GM19351 (cell line): ENCODE results near the gene APLN.

ENCODE experiments used
- ATAC-seq: cut with Tn5 transposase; IDR thresholded peaks from one replicate; pipeline ENCODE4 v1.9.1; 2021; ENCODE audit warnings: mild to moderate bottlenecking, moderate library complexity; ENCODE audit not compliant: unreplicated experiment

APLN gene

GRCh38 chrX:129654652-129655546, at the start of gene APLN:
APLN (minus strand) TSS chrX:129654956; CDS start chrX:129654630, 326 bp downstream.
- peak; percentile 41 for ATAC-seq

GRCh38 chrX:129704491-129704890, 49.7 kb upstream of the APLN start:
- ATAC-seq: no peak

GRCh38 chrX:129701624-129702069, 46.9 kb upstream of the APLN start:
- no peak for ATAC-seq

- ATAC-seq: no peak
Observed at GRCh38 chrX:129700536-129700935, 45.8 kb upstream of the APLN start.

GRCh38 chrX:129698150-129698549, 43.4 kb upstream of the APLN start:
- ATAC-seq: no peak

- no peak for ATAC-seq
Observed at GRCh38 chrX:129697204-129697829, 42.6 kb upstream of the APLN start.

GRCh38 chrX:129696463-129697155, 41.9 kb upstream of the APLN start:
- no peak for ATAC-seq

GRCh38 chrX:129695937-129696336, 41.2 kb upstream of the APLN start:
- ATAC-seq: no peak

GRCh38 chrX:129695535-129695934, 40.8 kb upstream of the APLN start:
- ATAC-seq: no peak

- ATAC-seq: no peak
Observed at GRCh38 chrX:129694805-129695204, 40.0 kb upstream of the APLN start.

GRCh38 chrX:129693354-129693753, 38.6 kb upstream of the APLN start:
- ATAC-seq: no peak

GRCh38 chrX:129690435-129690834, 35.7 kb upstream of the APLN start:
- no peak for ATAC-seq

- no peak for ATAC-seq
Observed at GRCh38 chrX:129689796-129690195, 35.0 kb upstream of the APLN start.

- no peak for ATAC-seq
Observed at GRCh38 chrX:129688097-129688496, 33.3 kb upstream of the APLN start.

- ATAC-seq: no peak
Observed at GRCh38 chrX:129686422-129686948, 31.7 kb upstream of the APLN start.

GRCh38 chrX:129682979-129683378, 28.2 kb upstream of the APLN start:
- ATAC-seq: no peak

- no peak for ATAC-seq
Observed at GRCh38 chrX:129679901-129680300, 25.1 kb upstream of the APLN start.

- peak; percentile 63 for ATAC-seq
Observed at GRCh38 chrX:129678614-129679195, 23.9 kb upstream of the APLN start.

GRCh38 chrX:129667412-129667811, 12.7 kb upstream of the APLN start:
- no peak for ATAC-seq

GRCh38 chrX:129665916-129666644, 11.3 kb upstream of the APLN start:
- no peak for ATAC-seq
